MM.1S (cell line): ENCODE measurements around the gene WNT9B.

Source experiments
- CTCF ChIP-seq: fragments of 300-600 bp; sonication (generic); IDR thresholded peaks from 2 replicates; pipeline ENCODE4 v1.5.1; 2016; ENCODE audit warnings: antibody characterized with exemption, low read length, mixed read lengths
- EZH2 ChIP-seq: fragments of 300-600 bp; sonication (generic); optimal IDR thresholded peaks from 2 replicates; pipeline ENCODE3; 2017; ENCODE audit warnings: low read depth, mild to moderate bottlenecking, antibody characterized with exemption, low read length, mixed read lengths

GRCh38 chr17:46898364-46898763 is 47.0 kb downstream of the WNT9B start:
- TF ChIP-seq CTCF (no peak), EZH2 (no peak)
